SK-N-SH treated with all-trans-retinoic acid at 6 μM for 48 hours (cell line): ENCODE data around the gene MID1.

Experiments used
- ATAC-seq: fragments of 200-7000 bp; cut with Tn5 transposase; 3 replicates; pipeline ENCODE4 v1.9.1; 2020; ENCODE audit warnings: mild to moderate bottlenecking, moderate library complexity
- ARNTL ChIP-seq: fragments of 450-650 bp; formaldehyde crosslinking; IDR thresholded peaks from 2 replicates; pipeline ENCODE4 v1.5.0; 2020; ENCODE audit warnings: low read depth, mild to moderate bottlenecking, moderate library complexity, borderline replicate concordance
- BACH2 ChIP-seq: fragments of 250-450 bp; sonication (Bioruptor Pico); IDR thresholded peaks from 2 replicates; pipeline ENCODE4 v1.9.0; 2021; ENCODE audit warnings: mild to moderate bottlenecking, borderline replicate concordance
- CSDC2 ChIP-seq: fragments of 250-450 bp; sonication (Bioruptor Pico); IDR thresholded peaks from 2 replicates; pipeline ENCODE4 v1.5.0; 2020; ENCODE audit warnings: mild to moderate bottlenecking, moderate library complexity
- ESRRG ChIP-seq: fragments of 250-450 bp; sonication (Bioruptor Pico); IDR thresholded peaks from 2 replicates; pipeline ENCODE4 v1.6.1; 2021; ENCODE audit warnings: mild to moderate bottlenecking
- GLIS3 ChIP-seq: fragments of 250-450 bp; sonication (Bioruptor Pico); IDR thresholded peaks from 2 replicates; pipeline ENCODE4 v1.5.0; 2020; ENCODE audit warnings: mild to moderate bottlenecking, moderate library complexity
- ISL1 ChIP-seq: fragments of 250-450 bp; sonication (Bioruptor Pico); IDR thresholded peaks from 2 replicates; pipeline ENCODE4 v2.1.2; 2022; ENCODE audit warnings: mild to moderate bottlenecking, moderate library complexity
- OSR1 ChIP-seq: fragments of 250-450 bp; sonication (Bioruptor Pico); IDR thresholded peaks from 2 replicates; pipeline ENCODE4 v1.8.0; 2022; ENCODE audit warnings: moderate library complexity, mild to moderate bottlenecking, inconsistent platforms
- PPARA ChIP-seq: fragments of 250-450 bp; sonication (Bioruptor Pico); IDR thresholded peaks from 2 replicates; pipeline ENCODE4 v1.5.0; 2020; ENCODE audit warnings: mild to moderate bottlenecking, borderline replicate concordance
- RARB ChIP-seq: fragments of 250-450 bp; sonication (Bioruptor Pico); IDR thresholded peaks from 2 replicates; pipeline ENCODE4 v1.8.0; 2021; ENCODE audit warnings: mild to moderate bottlenecking, moderate library complexity
- SNAI2 ChIP-seq: fragments of 250-450 bp; sonication (Bioruptor Pico); IDR thresholded peaks from 2 replicates; pipeline ENCODE4 v1.5.0; 2020; ENCODE audit warnings: mild to moderate bottlenecking, moderate library complexity
- TCF4 ChIP-seq: fragments of 250-450 bp; sonication (Bioruptor Pico); IDR thresholded peaks from 2 replicates; pipeline ENCODE4 v1.8.0; 2021; ENCODE audit warnings: mild to moderate bottlenecking, moderate library complexity, borderline replicate concordance
- TOX ChIP-seq: fragments of 250-450 bp; sonication (Bioruptor Pico); IDR thresholded peaks from 2 replicates; pipeline ENCODE4 v1.8.0; 2021; ENCODE audit warnings: mild to moderate bottlenecking, moderate library complexity, borderline replicate concordance
- ZC3H10 ChIP-seq: fragments of 250-450 bp; sonication (Bioruptor Pico); IDR thresholded peaks from 2 replicates; pipeline ENCODE4 v1.5.1; 2021; ENCODE audit warnings: mild to moderate bottlenecking, moderate library complexity
- ZFP3 ChIP-seq: fragments of 250-450 bp; sonication (Bioruptor Pico); IDR thresholded peaks from 2 replicates; pipeline ENCODE4 v1.5.0; 2020; ENCODE audit warnings: mild to moderate bottlenecking, moderate library complexity
- ZNF565 ChIP-seq: fragments of 450-650 bp; formaldehyde crosslinking; conservative IDR thresholded peaks from 2 replicates; pipeline ENCODE4 v1.5.0; 2020; ENCODE audit warnings: low read depth, mild to moderate bottlenecking, moderate library complexity
- ZNF70 ChIP-seq: fragments of 450-650 bp; formaldehyde crosslinking; IDR thresholded peaks from 2 replicates; pipeline ENCODE4 v1.5.0; 2020; ENCODE audit warnings: mild to moderate bottlenecking, moderate library complexity
- ZNF8 ChIP-seq: fragments of 450-650 bp; formaldehyde crosslinking; IDR thresholded peaks from 2 replicates; pipeline ENCODE4 v1.5.0; 2020; ENCODE audit warnings: mild to moderate bottlenecking, moderate library complexity
- TF ChIP-seq, protein P1 (sequence below): fragments of 250-450 bp; sonication (Bioruptor Pico); IDR thresholded peaks from 2 replicates; pipeline ENCODE4 v1.8.0; 2020; ENCODE audit warnings: mild to moderate bottlenecking, moderate library complexity, borderline replicate concordance
- TF ChIP-seq, protein P2 (sequence below): fragments of 250-450 bp; sonication (Bioruptor Pico); IDR thresholded peaks from 2 replicates; pipeline ENCODE4 v1.5.1; 2021; ENCODE audit warnings: mild to moderate bottlenecking, moderate library complexity
- TF ChIP-seq, protein P3 (sequence below): fragments of 250-450 bp; sonication (Bioruptor Pico); IDR thresholded peaks from 2 replicates; pipeline ENCODE4 v1.5.1; 2020; ENCODE audit warnings: low read depth, mild to moderate bottlenecking, moderate library complexity
- TF ChIP-seq, protein P4 (sequence below): fragments of 250-450 bp; sonication (Bioruptor Pico); IDR thresholded peaks from 2 replicates; pipeline ENCODE4 v1.8.0; 2021; ENCODE audit warnings: low read depth, mild to moderate bottlenecking, moderate library complexity, borderline replicate concordance

Gene MID1

DNA sequence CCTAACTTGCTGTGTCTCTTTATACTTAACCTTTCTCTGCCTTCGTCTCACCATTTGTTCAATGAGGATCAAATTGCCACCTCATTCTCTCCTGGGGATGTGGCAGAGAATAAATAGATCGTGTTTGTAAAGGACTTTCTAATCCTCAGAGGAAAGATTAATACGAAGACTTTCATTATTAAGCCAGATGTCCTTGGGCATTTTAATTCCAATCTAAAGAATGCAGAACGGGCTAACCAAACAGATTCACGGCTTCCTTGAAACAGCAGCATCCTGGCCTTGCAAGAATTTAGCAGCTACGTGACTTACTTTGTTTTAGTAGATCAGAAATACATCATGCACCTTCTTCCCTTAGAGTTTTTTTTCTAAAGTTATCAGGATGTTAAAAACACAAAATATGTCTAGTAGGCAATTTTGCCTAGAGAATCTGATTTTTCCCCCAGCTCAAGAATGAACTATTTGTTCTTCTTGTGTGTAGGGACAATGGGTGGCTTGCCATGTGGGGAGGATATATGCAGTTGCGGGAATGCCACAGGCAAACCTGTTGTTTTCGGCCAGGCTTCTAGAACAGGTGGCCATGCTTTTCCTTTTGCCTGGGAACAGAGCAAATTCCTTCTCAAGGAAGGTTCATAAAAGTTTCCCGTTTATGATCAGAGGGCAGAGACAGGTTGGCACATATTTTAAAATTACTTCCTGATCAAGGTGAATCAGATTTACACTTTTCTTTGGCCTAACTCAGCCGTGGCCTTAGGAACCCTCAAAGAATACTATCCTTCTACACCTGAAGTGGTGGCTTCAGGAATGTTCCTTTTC, 3.0 kb downstream of the MID1 start:
- TF ChIP-seq ZC3H10 (no peak), TCF4 (CRISPR knock-in tag) (no peak), SNAI2 (CRISPR knock-in tag) (no peak), CSDC2 (no peak), ISL1 (CRISPR knock-in tag) (no peak), OSR1 (CRISPR knock-in tag) (no peak), ZNF8 (CRISPR knock-in tag) (no peak), TOX (CRISPR knock-in tag) (no peak), ARNTL (CRISPR knock-in tag) (no peak), ZNF70 (no peak), ESRRG (no peak)
- TF ChIP-seq, protein P1, sequence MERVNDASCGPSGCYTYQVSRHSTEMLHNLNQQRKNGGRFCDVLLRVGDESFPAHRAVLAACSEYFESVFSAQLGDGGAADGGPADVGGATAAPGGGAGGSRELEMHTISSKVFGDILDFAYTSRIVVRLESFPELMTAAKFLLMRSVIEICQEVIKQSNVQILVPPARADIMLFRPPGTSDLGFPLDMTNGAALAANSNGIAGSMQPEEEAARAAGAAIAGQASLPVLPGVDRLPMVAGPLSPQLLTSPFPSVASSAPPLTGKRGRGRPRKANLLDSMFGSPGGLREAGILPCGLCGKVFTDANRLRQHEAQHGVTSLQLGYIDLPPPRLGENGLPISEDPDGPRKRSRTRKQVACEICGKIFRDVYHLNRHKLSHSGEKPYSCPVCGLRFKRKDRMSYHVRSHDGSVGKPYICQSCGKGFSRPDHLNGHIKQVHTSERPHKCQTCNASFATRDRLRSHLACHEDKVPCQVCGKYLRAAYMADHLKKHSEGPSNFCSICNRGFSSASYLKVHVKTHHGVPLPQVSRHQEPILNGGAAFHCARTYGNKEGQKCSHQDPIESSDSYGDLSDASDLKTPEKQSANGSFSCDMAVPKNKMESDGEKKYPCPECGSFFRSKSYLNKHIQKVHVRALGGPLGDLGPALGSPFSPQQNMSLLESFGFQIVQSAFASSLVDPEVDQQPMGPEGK: no peak
- TF ChIP-seq, protein P2, sequence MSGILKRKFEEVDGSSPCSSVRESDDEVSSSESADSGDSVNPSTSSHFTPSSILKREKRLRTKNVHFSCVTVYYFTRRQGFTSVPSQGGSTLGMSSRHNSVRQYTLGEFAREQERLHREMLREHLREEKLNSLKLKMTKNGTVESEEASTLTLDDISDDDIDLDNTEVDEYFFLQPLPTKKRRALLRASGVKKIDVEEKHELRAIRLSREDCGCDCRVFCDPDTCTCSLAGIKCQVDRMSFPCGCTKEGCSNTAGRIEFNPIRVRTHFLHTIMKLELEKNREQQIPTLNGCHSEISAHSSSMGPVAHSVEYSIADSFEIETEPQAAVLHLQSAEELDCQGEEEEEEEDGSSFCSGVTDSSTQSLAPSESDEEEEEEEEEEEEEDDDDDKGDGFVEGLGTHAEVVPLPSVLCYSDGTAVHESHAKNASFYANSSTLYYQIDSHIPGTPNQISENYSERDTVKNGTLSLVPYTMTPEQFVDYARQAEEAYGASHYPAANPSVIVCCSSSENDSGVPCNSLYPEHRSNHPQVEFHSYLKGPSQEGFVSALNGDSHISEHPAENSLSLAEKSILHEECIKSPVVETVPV: no peak
- TF ChIP-seq, protein P3, sequence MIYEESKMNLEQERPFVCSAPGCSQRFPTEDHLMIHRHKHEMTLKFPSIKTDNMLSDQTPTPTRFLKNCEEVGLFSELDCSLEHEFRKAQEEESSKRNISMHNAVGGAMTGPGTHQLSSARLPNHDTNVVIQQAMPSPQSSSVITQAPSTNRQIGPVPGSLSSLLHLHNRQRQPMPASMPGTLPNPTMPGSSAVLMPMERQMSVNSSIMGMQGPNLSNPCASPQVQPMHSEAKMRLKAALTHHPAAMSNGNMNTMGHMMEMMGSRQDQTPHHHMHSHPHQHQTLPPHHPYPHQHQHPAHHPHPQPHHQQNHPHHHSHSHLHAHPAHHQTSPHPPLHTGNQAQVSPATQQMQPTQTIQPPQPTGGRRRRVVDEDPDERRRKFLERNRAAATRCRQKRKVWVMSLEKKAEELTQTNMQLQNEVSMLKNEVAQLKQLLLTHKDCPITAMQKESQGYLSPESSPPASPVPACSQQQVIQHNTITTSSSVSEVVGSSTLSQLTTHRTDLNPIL (CRISPR knock-in tag): no peak
- TF ChIP-seq, protein P4, sequence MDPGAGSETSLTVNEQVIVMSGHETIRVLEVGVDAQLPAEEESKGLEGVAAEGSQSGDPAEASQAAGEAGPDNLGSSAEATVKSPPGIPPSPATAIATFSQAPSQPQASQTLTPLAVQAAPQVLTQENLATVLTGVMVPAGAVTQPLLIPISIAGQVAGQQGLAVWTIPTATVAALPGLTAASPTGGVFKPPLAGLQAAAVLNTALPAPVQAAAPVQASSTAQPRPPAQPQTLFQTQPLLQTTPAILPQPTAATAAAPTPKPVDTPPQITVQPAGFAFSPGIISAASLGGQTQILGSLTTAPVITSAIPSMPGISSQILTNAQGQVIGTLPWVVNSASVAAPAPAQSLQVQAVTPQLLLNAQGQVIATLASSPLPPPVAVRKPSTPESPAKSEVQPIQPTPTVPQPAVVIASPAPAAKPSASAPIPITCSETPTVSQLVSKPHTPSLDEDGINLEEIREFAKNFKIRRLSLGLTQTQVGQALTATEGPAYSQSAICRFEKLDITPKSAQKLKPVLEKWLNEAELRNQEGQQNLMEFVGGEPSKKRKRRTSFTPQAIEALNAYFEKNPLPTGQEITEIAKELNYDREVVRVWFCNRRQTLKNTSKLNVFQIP (CRISPR knock-in tag): no peak
- no peak for ATAC-seq

DNA sequence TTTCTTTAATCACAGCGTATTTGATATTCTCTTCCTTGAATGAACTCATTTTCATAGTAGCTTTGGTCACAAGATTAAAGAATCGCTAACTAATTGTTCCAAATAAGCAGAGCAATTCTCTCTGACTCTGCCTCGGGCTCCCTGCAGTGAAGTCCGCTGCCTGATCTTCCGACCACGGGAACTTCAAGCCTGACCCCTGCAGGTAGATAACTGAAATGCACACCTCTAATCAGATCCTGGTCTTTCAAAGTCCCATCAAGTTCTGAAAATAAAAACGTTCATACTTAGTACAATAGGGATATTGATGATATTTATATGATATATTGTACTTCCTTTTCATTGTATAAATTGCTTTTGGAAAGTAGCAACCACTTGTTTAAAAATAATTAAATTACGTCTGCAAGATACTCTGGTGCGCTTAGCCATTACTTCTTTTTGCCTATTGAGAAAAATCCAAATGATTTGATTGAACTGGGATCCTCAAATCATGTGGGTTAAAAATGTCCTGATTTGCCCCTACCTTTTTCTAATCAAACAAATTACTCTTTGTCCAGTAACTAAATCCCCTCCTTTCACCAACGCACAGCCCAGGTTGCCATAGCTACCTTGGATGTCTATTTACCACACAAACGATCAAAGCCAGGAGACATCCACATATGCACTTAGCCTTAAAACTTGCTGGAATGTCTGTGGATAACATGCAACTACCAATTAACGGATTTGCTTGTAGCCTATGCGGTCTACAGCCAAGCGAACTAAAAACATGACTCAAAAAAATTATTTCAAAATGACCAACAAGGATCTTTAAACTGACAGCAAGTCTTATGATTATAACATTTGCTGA, 4.2 kb downstream of the MID1 start:
- ATAC-seq: peak; percentile 51
- TF ChIP-seq, protein P2: no peak
- TF ChIP-seq ZNF70 (no peak), ZFP3 (CRISPR knock-in tag) (no peak), RARB (CRISPR knock-in tag) (no peak), CSDC2 (no peak), TOX (CRISPR knock-in tag) (no peak), BACH2 (CRISPR knock-in tag) (no peak), ISL1 (CRISPR knock-in tag) (no peak), GLIS3 (CRISPR knock-in tag) (no peak), ZNF565 (no peak), ZC3H10 (no peak), PPARA (no peak), ZNF8 (CRISPR knock-in tag) (no peak)
- TF ChIP-seq, protein P4 (CRISPR knock-in tag): no peak
- TF ChIP-seq, protein P3 (CRISPR knock-in tag): no peak
- TF ChIP-seq, protein P1: no peak
